H9 (cell line): ENCODE data around the gene ACOX3. TPM values are rescaled to one million over a fixed set of nuclear protein-coding genes. Genes with fewer than 3 reads are reported as not detected.

Experiments
- DNase-seq: peaks from one replicate; pipeline ENCODE4 v3.0.0-alpha.2; 2017
- H2AFZ ChIP-seq: one replicate; pipeline ENCODE4 v1.6.1; 2013; ENCODE audit warnings: mild to moderate bottlenecking, low read length, control low read depth, moderate library complexity
- H2AK5ac ChIP-seq: 2 replicates; pipeline ENCODE4 v1.6.1; 2013; ENCODE audit warnings: low read length, control low read depth, mixed read lengths; ENCODE audit not compliant: insufficient read length
- H2BK120ac ChIP-seq: one replicate; pipeline ENCODE4 v1.6.1; 2013; ENCODE audit warnings: low read depth, mild to moderate bottlenecking, low read length, control low read depth, inconsistent platforms; ENCODE audit not compliant: poor library complexity, severe bottlenecking
- H2BK12ac ChIP-seq: 2 replicates; pipeline ENCODE4 v1.6.1; 2013; ENCODE audit warnings: low read length, control low read depth, mixed read lengths, low read depth; ENCODE audit not compliant: insufficient read length
- H2BK15ac ChIP-seq: 2 replicates; pipeline ENCODE4 v1.6.1; 2013; ENCODE audit warnings: low read depth, low read length, control low read depth
- H2BK20ac ChIP-seq: one replicate; pipeline ENCODE4 v1.6.1; 2013; ENCODE audit warnings: low read depth, mild to moderate bottlenecking, low read length, control low read depth, inconsistent platforms; ENCODE audit not compliant: poor library complexity, severe bottlenecking
- H2BK5ac ChIP-seq: 2 replicates; pipeline ENCODE4 v1.6.1; 2013; ENCODE audit warnings: low read length, control low read depth, mixed read lengths; ENCODE audit not compliant: insufficient read length
- H3K14ac ChIP-seq: 2 replicates; pipeline ENCODE4 v1.6.1; 2013; ENCODE audit warnings: low read length, control low read depth; ENCODE audit not compliant: insufficient read depth
- H3K18ac ChIP-seq: 2 replicates; pipeline ENCODE4 v1.6.1; 2013; ENCODE audit warnings: low read depth, mild to moderate bottlenecking, mixed read lengths, low read length, control low read depth; ENCODE audit not compliant: insufficient read length
- H3K23ac ChIP-seq: 2 replicates; pipeline ENCODE4 v1.6.1; 2013; ENCODE audit warnings: low read length, control low read depth, mixed read lengths, low read depth; ENCODE audit not compliant: insufficient read length
- H3K23me2 ChIP-seq: 2 replicates; pipeline ENCODE4 v1.6.1; 2013; ENCODE audit warnings: low read depth, mild to moderate bottlenecking, mixed read lengths, low read length, control low read depth; ENCODE audit not compliant: insufficient read length, poor library complexity, severe bottlenecking
- H3K27ac ChIP-seq: 2 replicates; pipeline ENCODE4 v1.5.1; 2013; ENCODE audit warnings: low read length, control low read depth, mixed read lengths, low read depth; ENCODE audit not compliant: insufficient read length
- H3K27me3 ChIP-seq: 2 replicates; pipeline ENCODE4 v1.6.1; 2013; ENCODE audit warnings: low read length, control low read depth, inconsistent platforms; ENCODE audit not compliant: insufficient read depth
- H3K4ac ChIP-seq: 2 replicates; pipeline ENCODE4 v1.6.1; 2013; ENCODE audit warnings: low read depth, mild to moderate bottlenecking, control low read depth, inconsistent platforms, low read length, moderate library complexity
- H3K4me1 ChIP-seq: 2 replicates; pipeline ENCODE4 v1.6.1; 2013; ENCODE audit warnings: low read length, control low read depth, inconsistent platforms; ENCODE audit not compliant: insufficient read depth
- H3K4me2 ChIP-seq: 2 replicates; pipeline ENCODE4 v1.6.1; 2013; ENCODE audit warnings: low read length, control low read depth, mixed read lengths; ENCODE audit not compliant: insufficient read length, insufficient read depth
- H3K56ac ChIP-seq: 2 replicates; pipeline ENCODE4 v1.6.1; 2013; ENCODE audit warnings: low read depth, mild to moderate bottlenecking, mixed read lengths, low read length, control low read depth; ENCODE audit not compliant: insufficient read length
- H3K79me1 ChIP-seq: 2 replicates; pipeline ENCODE4 v1.6.1; 2013; ENCODE audit warnings: low read depth, mild to moderate bottlenecking, moderate library complexity, low read length, control low read depth, inconsistent platforms; ENCODE audit not compliant: insufficient read depth, poor library complexity, severe bottlenecking
- H3K79me2 ChIP-seq: 2 replicates; pipeline ENCODE4 v1.6.1; 2013; ENCODE audit warnings: low read length, control low read depth, inconsistent platforms; ENCODE audit not compliant: insufficient read depth
- H3K9ac ChIP-seq: 2 replicates; pipeline ENCODE4 v1.6.1; 2013; ENCODE audit warnings: low read length, control low read depth, mixed read lengths; ENCODE audit not compliant: insufficient read length; ENCODE audit errors: extremely low read depth
- H3K9me3 ChIP-seq: one replicate; pipeline ENCODE4 v1.6.1; 2013; ENCODE audit warnings: low read depth, low read length, inconsistent platforms; ENCODE audit not compliant: control insufficient read depth
- H3T11ph ChIP-seq: one replicate; pipeline ENCODE4 v1.6.1; 2013; ENCODE audit warnings: mild to moderate bottlenecking, low read length, control low read depth, inconsistent platforms
- H4K20me1 ChIP-seq: one replicate; pipeline ENCODE4 v1.6.1; 2013; ENCODE audit not compliant: control insufficient read depth, insufficient read length, insufficient read depth
- H4K5ac ChIP-seq: 2 replicates; pipeline ENCODE4 v1.6.1; 2013; ENCODE audit warnings: low read depth, mild to moderate bottlenecking, mixed read lengths, low read length, control low read depth; ENCODE audit not compliant: insufficient read length
- H4K8ac ChIP-seq: replicated peaks from 2 replicates; pipeline ENCODE4 v1.6.1; 2013; ENCODE audit warnings: low read length, control low read depth, mixed read lengths, low read depth; ENCODE audit not compliant: insufficient read length
- H4K91ac ChIP-seq: 2 replicates; pipeline ENCODE4 v1.6.1; 2013; ENCODE audit warnings: low read depth, mild to moderate bottlenecking, moderate library complexity, mixed read lengths, low read length, control low read depth; ENCODE audit not compliant: insufficient read length
- H3K27ac Mint-ChIP-seq, 3 experiments: 2 replicates in 2 of 3; 3 replicates in 1 of 3; pipeline ENCODE4 v1.8.0; 2020 to 2021; ENCODE audit warnings: mixed read lengths in 3 of 3, mild to moderate bottlenecking in 1 of 3, moderate library complexity in 1 of 3
- H3K27me3 Mint-ChIP-seq: 2 replicates; pipeline ENCODE4 v1.8.0; 2021; ENCODE audit warnings: low read depth, mild to moderate bottlenecking, moderate library complexity, mixed read lengths
- H3K36me3 Mint-ChIP-seq, 3 experiments: 2 replicates in 2 of 3; 3 replicates in 1 of 3; pipeline ENCODE4 v1.8.0; 2020 to 2021; ENCODE audit warnings: low read depth in 3 of 3, mixed read lengths in 3 of 3; ENCODE audit not compliant: insufficient read depth in 1 of 3
- H3K4me1 Mint-ChIP-seq, 2 experiments: 2 replicates each; pipeline ENCODE4 v1.8.0; 2020; ENCODE audit warnings: mixed read lengths in 2 of 2
- H3K4me3 Mint-ChIP-seq, 2 experiments: 2 replicates in 1 of 2; 3 replicates in 1 of 2; pipeline ENCODE4 v1.8.0; 2020 to 2021; ENCODE audit warnings: mild to moderate bottlenecking in 2 of 2, mixed read lengths in 2 of 2, moderate library complexity in 1 of 2
- H3K9me3 Mint-ChIP-seq, 2 experiments: 2 replicates in 1 of 2; 3 replicates in 1 of 2; pipeline ENCODE4 v1.8.0; 2020; ENCODE audit warnings: mild to moderate bottlenecking in 2 of 2, mixed read lengths in 2 of 2, moderate library complexity in 1 of 2
- WGBS: extraction: QIAGEN DNeasy Blood & Tissue Kit; methylation state at CpG from one replicate; pipeline ENCODE4 v1.1.7; 2013; ENCODE audit warnings: missing lambda C conversion rate, low lambda C conversion rate, mixed read lengths; ENCODE audit not compliant: insufficient read length; ENCODE audit errors: extremely low coverage; 5-methylcytosine and 5-hydroxymethylcytosine counted together
- total RNA-seq: library from RNA; stranded (reverse); gene quantifications from 2 replicates; pipeline ENCODE4 v1.2.1, GENCODE V29; 2021
- TF ChIP-seq, protein P1 (sequence below): fragments of 200-600 bp; sonication (generic); conservative IDR thresholded peaks from 3 replicates; pipeline ENCODE4 v1.8.0; 2021; ENCODE audit warnings: antibody characterized with exemption, mild to moderate bottlenecking

ACOX3 gene
- total RNA-seq, 1 experiment from 2014 or later: 13.8 TPM

DNA sequence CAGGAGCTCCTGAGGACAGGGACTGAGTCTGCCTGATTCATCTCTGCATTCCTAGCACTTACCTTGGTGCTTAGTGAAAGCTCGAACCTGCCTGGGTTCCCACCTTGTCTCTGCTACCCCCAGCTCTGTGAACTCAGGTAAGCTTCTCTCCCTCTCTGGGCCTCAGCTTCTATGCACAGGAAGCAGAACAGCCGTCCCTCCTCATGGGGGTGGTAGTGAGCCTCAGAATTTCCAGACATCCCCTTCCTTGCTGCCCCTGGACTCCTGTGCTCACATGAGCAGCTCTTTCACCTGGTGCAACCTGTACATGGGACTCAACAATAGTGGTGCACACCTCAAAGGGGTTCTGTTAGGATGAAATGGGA is 120.2 kb downstream of the ACOX3 start:
- Histone ChIP-seq H4K20me1 (no peaks in the 10 kb centered on the region), H4K8ac (no peak overlapping the region), H2BK120ac (no peak overlapping the region), H3K4me2 (no peak overlapping the region), H3K9ac (no peak overlapping the region), H3K27ac (no peak overlapping the region), H4K5ac (no peak overlapping the region), H3T11ph (no peak overlapping the region), H3K9me3 (no peaks in the 10 kb centered on the region), H2BK5ac (no peak overlapping the region), H4K91ac (no peak overlapping the region), H3K79me2 (no peaks in the 10 kb centered on the region), H3K79me1 (no peaks in the 10 kb centered on the region), H2BK12ac (no peak overlapping the region), H3K14ac (no peak overlapping the region), H3K4me1 (no peaks in the 10 kb centered on the region; the same call in 1 of the 2 replicates), H2BK15ac (no peak overlapping the region), H3K18ac (no peak overlapping the region), H2AFZ (no peak overlapping the region), H3K23me2 (no peaks in the 10 kb centered on the region), H2BK20ac (no peak overlapping the region), H3K56ac (no peak overlapping the region), H3K4ac (no peak overlapping the region), H3K23ac (no peak overlapping the region), H2AK5ac (no peak overlapping the region), H3K27me3 (no peaks in the 10 kb centered on the region)
- H3K36me3 Mint-ChIP-seq: no peaks in the 10 kb centered on the region
- peaks cover 14 to 20% of the 10 kb centered on the region in 2 experiments for H3K4me1 Mint-ChIP-seq
- H3K27me3 Mint-ChIP-seq: peaks cover 11% of the 10 kb centered on the region
- peak; percentile 60 for DNase-seq
- no peak overlapping the region for H3K27ac Mint-ChIP-seq
- peaks cover 0 to 8% of the 10 kb centered on the region in 2 experiments; a peak in 1 of 5 replicates for H3K9me3 Mint-ChIP-seq
- TF ChIP-seq, protein P1, sequence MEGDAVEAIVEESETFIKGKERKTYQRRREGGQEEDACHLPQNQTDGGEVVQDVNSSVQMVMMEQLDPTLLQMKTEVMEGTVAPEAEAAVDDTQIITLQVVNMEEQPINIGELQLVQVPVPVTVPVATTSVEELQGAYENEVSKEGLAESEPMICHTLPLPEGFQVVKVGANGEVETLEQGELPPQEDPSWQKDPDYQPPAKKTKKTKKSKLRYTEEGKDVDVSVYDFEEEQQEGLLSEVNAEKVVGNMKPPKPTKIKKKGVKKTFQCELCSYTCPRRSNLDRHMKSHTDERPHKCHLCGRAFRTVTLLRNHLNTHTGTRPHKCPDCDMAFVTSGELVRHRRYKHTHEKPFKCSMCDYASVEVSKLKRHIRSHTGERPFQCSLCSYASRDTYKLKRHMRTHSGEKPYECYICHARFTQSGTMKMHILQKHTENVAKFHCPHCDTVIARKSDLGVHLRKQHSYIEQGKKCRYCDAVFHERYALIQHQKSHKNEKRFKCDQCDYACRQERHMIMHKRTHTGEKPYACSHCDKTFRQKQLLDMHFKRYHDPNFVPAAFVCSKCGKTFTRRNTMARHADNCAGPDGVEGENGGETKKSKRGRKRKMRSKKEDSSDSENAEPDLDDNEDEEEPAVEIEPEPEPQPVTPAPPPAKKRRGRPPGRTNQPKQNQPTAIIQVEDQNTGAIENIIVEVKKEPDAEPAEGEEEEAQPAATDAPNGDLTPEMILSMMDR: peak; percentile 70
- no CpG with 5 or more reads among the region's 2 CpGs for WGBS
- H3K4me3 Mint-ChIP-seq: no peak overlapping the region
